Epithelial cell of prostate (primary cell): ENCODE results near the gene ZNF341.
"Not testable (repeated sequence)": the region's sequence is repeated elsewhere in the genome, so short reads cannot be mapped to it uniquely, and the experiment has no call there.

Source experiments
- DNase-seq: peaks from one replicate; pipeline ENCODE4 v3.0.0-alpha.2; 2011; ENCODE audit warnings: low read depth, low spot score
- H3K27ac ChIP-seq: fragments of 450-650 bp; 2 replicates; pipeline ENCODE4 v1.5.1; 2017; ENCODE audit warnings: mild to moderate bottlenecking

The ZNF341 gene

GRCh38 chr20:33727806-33728205 lies 4.0 kb upstream of the ZNF341 start:
- no peak overlapping the region for H3K27ac ChIP-seq
- DNase-seq = no peak

- H3K27ac ChIP-seq = no peak overlapping the region
- DNase-seq = no peak
Observed at GRCh38 chr20:33728463-33728862, 3.3 kb upstream of the ZNF341 start.

GRCh38 chr20:33729101-33729500 lies 2.7 kb upstream of the ZNF341 start:
- no peak overlapping the region for H3K27ac ChIP-seq
- DNase-seq = no peak

GRCh38 chr20:33730946-33731692 lies 677 bp upstream of the ZNF341 start:
- H3K27ac ChIP-seq = peak overlapping the region; percentile 86
- no peak for DNase-seq

- H3K27ac ChIP-seq = peak overlapping the region; percentile 86
- no peak for DNase-seq
Observed at GRCh38 chr20:33732166-33732970, 572 bp downstream of the ZNF341 start.

GRCh38 chr20:33733654-33734576 lies 2.1 kb downstream of the ZNF341 start:
- peak overlapping the region; percentile 86 for H3K27ac ChIP-seq
- DNase-seq = no peak

- no peak overlapping the region for H3K27ac ChIP-seq
- DNase-seq = no peak
Observed at GRCh38 chr20:33736962-33737361, 5.2 kb downstream of the ZNF341 start.

GRCh38 chr20:33739493-33739892 lies 7.7 kb downstream of the ZNF341 start:
- H3K27ac ChIP-seq = no peak overlapping the region
- DNase-seq = no peak

GRCh38 chr20:33740189-33740588 lies 8.4 kb downstream of the ZNF341 start:
- DNase-seq = no peak
- no peak overlapping the region for H3K27ac ChIP-seq

- no peak overlapping the region for H3K27ac ChIP-seq
- DNase-seq = no peak
Observed at GRCh38 chr20:33744181-33744580, 12.4 kb downstream of the ZNF341 start.

- no peak for DNase-seq
Observed at GRCh38 chr20:33744773-33745385, 13.1 kb downstream of the ZNF341 start.

GRCh38 chr20:33746325-33746998 lies 14.7 kb downstream of the ZNF341 start:
- H3K27ac ChIP-seq = no peak overlapping the region
- no peak for DNase-seq

More at GRCh38 chr20:33744773-33745385, 13.1 kb downstream of the ZNF341 start:
- no peak overlapping the region for H3K27ac ChIP-seq

GRCh38 chr20:33751775-33752174 lies 20.0 kb downstream of the ZNF341 start:
- no peak for DNase-seq
- no peak overlapping the region for H3K27ac ChIP-seq

- DNase-seq = no peak
- no peak overlapping the region for H3K27ac ChIP-seq
Observed at GRCh38 chr20:33753143-33753542, 21.3 kb downstream of the ZNF341 start.

GRCh38 chr20:33753763-33754162 lies 22.0 kb downstream of the ZNF341 start:
- H3K27ac ChIP-seq = no peak overlapping the region
- no peak for DNase-seq

GRCh38 chr20:33755936-33756490 lies 24.2 kb downstream of the ZNF341 start:
- H3K27ac ChIP-seq, DNase-seq: not testable (repeated sequence)

- no peak overlapping the region for H3K27ac ChIP-seq
- DNase-seq = no peak
Observed at GRCh38 chr20:33757046-33757445, 25.2 kb downstream of the ZNF341 start.

GRCh38 chr20:33757458-33757857 lies 25.7 kb downstream of the ZNF341 start:
- no peak for DNase-seq
- no peak overlapping the region for H3K27ac ChIP-seq

GRCh38 chr20:33761698-33762250 lies 30.0 kb downstream of the ZNF341 start:
- no peak for DNase-seq
- H3K27ac ChIP-seq = no peak overlapping the region
